ENCODE data around the gene PRPF40B. TPM values are rescaled to one million over a fixed set of nuclear protein-coding genes. Genes with fewer than 3 reads are reported as not detected.

Gene PRPF40B
- total RNA-seq, 4 donors from 2014 or later: 14.6 to 24.0 (median 18.3) TPM

- peaks cover 0 to 62% (median 15%) of the 10 kb centered on the region in 3 donors for H3K4me1 ChIP-seq
- TF ChIP-seq EP300 (IDR thresholded peaks at IDR 0.05): no peak
- TF ChIP-seq POLR2A (IDR thresholded peaks at IDR 0.05): no peak
- no peak for TF ChIP-seq POLR2AphosphoS5 (IDR thresholded peaks at IDR 0.05)
- no peak for TF ChIP-seq CTCF (IDR thresholded peaks at IDR 0.05)
- no peaks in the 10 kb centered on the region for H3K9me3 ChIP-seq
- 26 to 60% methylated on average over 1 to 3 of the region's 5 CpGs for WGBS, 2 donors (ENCODE audit: low coverage in 1 of 2)
- peaks cover 0 to 24% of the 10 kb centered on the region in 2 donors for H3K36me3 ChIP-seq
- peak overlapping the region in 3 of 4 donors; percentile 66 to 76 (median 71) for H3K27ac ChIP-seq
- ATAC-seq: peak; percentile 75
- H3K4me3 ChIP-seq: no peak overlapping the region
- no peaks in the 10 kb centered on the region for H3K27me3 ChIP-seq
Observed at GRCh38 chr12:49662998-49663843, 39.9 kb downstream of the PRPF40B start.

GRCh38 chr12:49664167-49664566 lies 40.8 kb downstream of the PRPF40B start:
- Histone ChIP-seq H3K4me1 (peaks cover 0 to 62% (median 15%) of the 10 kb centered on the region in 3 donors), H3K36me3 (peaks cover 0 to 14% of the 10 kb centered on the region in 2 donors), H3K27ac (peak overlapping the region in 3 of 4 donors; percentile 66 to 76 (median 71)), H3K27me3 (no peaks in the 10 kb centered on the region), H3K9me3 (no peaks in the 10 kb centered on the region), H3K4me3 (no peak overlapping the region)
- no peak for ATAC-seq
- no peak for TF ChIP-seq CTCF (IDR thresholded peaks at IDR 0.05)
- TF ChIP-seq POLR2AphosphoS5 (IDR thresholded peaks at IDR 0.05): no peak
- TF ChIP-seq EP300 (IDR thresholded peaks at IDR 0.05): no peak
- no peak for TF ChIP-seq POLR2A (IDR thresholded peaks at IDR 0.05)
- WGBS, 2 donors (ENCODE audit: low coverage in 1 of 2): 86 to 94% methylated on average over 2 of the region's 4 CpGs

GRCh38 chr12:49664591-49665239 lies 41.4 kb downstream of the PRPF40B start:
- ATAC-seq: peak; percentile 54
- WGBS, 2 donors (ENCODE audit: low coverage in 1 of 2): 67 to 87% methylated on average over 1 to 4 of the region's 4 CpGs
- no peaks in the 10 kb centered on the region for H3K27me3 ChIP-seq
- H3K4me3 ChIP-seq: no peak overlapping the region
- H3K27ac ChIP-seq: peak overlapping the region in 2 of 4 donors; percentile 66 to 71
- H3K9me3 ChIP-seq: no peaks in the 10 kb centered on the region
- TF ChIP-seq POLR2AphosphoS5 (IDR thresholded peaks at IDR 0.05): no peak
- TF ChIP-seq EP300 (IDR thresholded peaks at IDR 0.05): no peak
- TF ChIP-seq POLR2A (IDR thresholded peaks at IDR 0.05): no peak
- no peak for TF ChIP-seq CTCF (IDR thresholded peaks at IDR 0.05)
- peaks cover 0 to 62% (median 15%) of the 10 kb centered on the region in 3 donors for H3K4me1 ChIP-seq
- peaks cover 0 to 9% of the 10 kb centered on the region in 2 donors for H3K36me3 ChIP-seq

- Histone ChIP-seq H3K4me3 (no peak overlapping the region), H3K36me3 (peaks cover 0 to 6% of the 10 kb centered on the region in 2 donors), H3K9me3 (no peaks in the 10 kb centered on the region), H3K4me1 (peaks cover 0 to 63% (median 15%) of the 10 kb centered on the region in 3 donors), H3K27ac (peak overlapping the region in 1 of 4 donors; percentile 3), H3K27me3 (no peaks in the 10 kb centered on the region)
- WGBS, 2 donors (ENCODE audit: low coverage in 1 of 2): 73 to 100% methylated on average over 1 to 2 of the region's 2 CpGs
- no peak for TF ChIP-seq POLR2A (IDR thresholded peaks at IDR 0.05)
- TF ChIP-seq POLR2AphosphoS5 (IDR thresholded peaks at IDR 0.05): no peak
- no peak for TF ChIP-seq CTCF (IDR thresholded peaks at IDR 0.05)
- no peak for TF ChIP-seq EP300 (IDR thresholded peaks at IDR 0.05)
- no peak for ATAC-seq
Observed at GRCh38 chr12:49665384-49665783, 42.0 kb downstream of the PRPF40B start.
